GM19328 (cell line): ENCODE data around the gene ZBP1.

ENCODE experiments used
- ATAC-seq: cut with Tn5 transposase; IDR thresholded peaks from one replicate; pipeline ENCODE4 v1.9.1; 2021; ENCODE audit warnings: mild to moderate bottlenecking, moderate library complexity; ENCODE audit not compliant: unreplicated experiment

The ZBP1 gene

GRCh38 chr20:57576617-57577550 lies 43.3 kb downstream of the ZBP1 start:
- ATAC-seq: no peak

GRCh38 chr20:57576002-57576401 lies 44.2 kb downstream of the ZBP1 start:
- no peak for ATAC-seq

GRCh38 chr20:57574954-57575353 lies 45.3 kb downstream of the ZBP1 start:
- no peak for ATAC-seq

GRCh38 chr20:57573894-57574293 lies 46.3 kb downstream of the ZBP1 start:
- ATAC-seq: no peak

GRCh38 chr20:57573242-57573641 lies 47.0 kb downstream of the ZBP1 start:
- no peak for ATAC-seq

- ATAC-seq: no peak
These were observed 48.3 kb downstream of the ZBP1 start for GRCh38 chr20:57571782-57572416.

GRCh38 chr20:57570920-57571319 lies 49.3 kb downstream of the ZBP1 start:
- no peak for ATAC-seq

GRCh38 chr20:57570145-57570850 lies 49.9 kb downstream of the ZBP1 start:
- ATAC-seq: no peak

- no peak for ATAC-seq
These were observed 51.3 kb downstream of the ZBP1 start for GRCh38 chr20:57568960-57569359.

- ATAC-seq: no peak
These were observed 51.9 kb downstream of the ZBP1 start for GRCh38 chr20:57568088-57568896.

- no peak for ATAC-seq
These were observed 52.7 kb downstream of the ZBP1 start for GRCh38 chr20:57567471-57568079.

GRCh38 chr20:57566803-57567459 lies 53.3 kb downstream of the ZBP1 start:
- ATAC-seq: no peak

- ATAC-seq: no peak
These were observed 53.8 kb downstream of the ZBP1 start for GRCh38 chr20:57566399-57566798.

- no peak for ATAC-seq
These were observed 55.1 kb downstream of the ZBP1 start for GRCh38 chr20:57564951-57565642.

GRCh38 chr20:57564180-57564802 lies 55.9 kb downstream of the ZBP1 start:
- ATAC-seq: no peak

- ATAC-seq: no peak
These were observed 56.7 kb downstream of the ZBP1 start for GRCh38 chr20:57563522-57563921.

- ATAC-seq: no peak
These were observed 57.4 kb downstream of the ZBP1 start for GRCh38 chr20:57562541-57563465.
